Measurements from ENCODE around the gene SORBS1.

Gene SORBS1

GRCh38 chr10:95382596-95382995 lies 178.6 kb downstream of the SORBS1 start:
- peaks cover 43% of the 10 kb centered on the region for H3K36me3 ChIP-seq (ENCODE audit: insufficient read depth, low read depth, low read length)
- H3K27me3 ChIP-seq (ENCODE audit: insufficient read depth, low read length): no peaks in the 10 kb centered on the region
- H3K4me3 ChIP-seq (ENCODE audit: low read length): no peak overlapping the region
- H3K27ac ChIP-seq (ENCODE audit: low read length): no peak overlapping the region
- no peak overlapping the region for H3K9ac ChIP-seq (ENCODE audit: low read depth, low read length)
- no peaks in the 10 kb centered on the region for H3K4me1 ChIP-seq (ENCODE audit: insufficient read depth, low read length)
- H3K9me3 ChIP-seq (ENCODE audit: insufficient read depth, low read depth, low read length): no peaks in the 10 kb centered on the region

GRCh38 chr10:95382174-95382573 lies 179.0 kb downstream of the SORBS1 start:
- Histone ChIP-seq H3K4me3 (ENCODE audit: low read length) (no peak overlapping the region), H3K36me3 (ENCODE audit: insufficient read depth, low read depth, low read length) (peaks cover 43% of the 10 kb centered on the region), H3K27me3 (ENCODE audit: insufficient read depth, low read length) (no peaks in the 10 kb centered on the region)

GRCh38 chr10:95377950-95378349 lies 183.2 kb downstream of the SORBS1 start:
- H3K9ac ChIP-seq (ENCODE audit: low read depth, low read length): no peak overlapping the region
- H3K27ac ChIP-seq (ENCODE audit: low read length): no peak overlapping the region
- H3K4me1 ChIP-seq (ENCODE audit: insufficient read depth, low read length): no peaks in the 10 kb centered on the region
- H3K36me3 ChIP-seq (ENCODE audit: insufficient read depth, low read depth, low read length): peaks cover 37% of the 10 kb centered on the region
- H3K4me3 ChIP-seq (ENCODE audit: low read length): no peak overlapping the region
- no peaks in the 10 kb centered on the region for H3K9me3 ChIP-seq (ENCODE audit: insufficient read depth, low read depth, low read length)
- H3K27me3 ChIP-seq (ENCODE audit: insufficient read depth, low read length): no peaks in the 10 kb centered on the region

More at GRCh38 chr10:95382174-95382573, 179.0 kb downstream of the SORBS1 start:
- Histone ChIP-seq H3K9me3 (ENCODE audit: insufficient read depth, low read depth, low read length) (no peaks in the 10 kb centered on the region), H3K4me1 (ENCODE audit: insufficient read depth, low read length) (no peaks in the 10 kb centered on the region), H3K27ac (ENCODE audit: low read length) (no peak overlapping the region), H3K9ac (ENCODE audit: low read depth, low read length) (no peak overlapping the region)

- no peak overlapping the region for H3K4me3 ChIP-seq (ENCODE audit: low read length)
- H3K36me3 ChIP-seq (ENCODE audit: insufficient read depth, low read depth, low read length): peaks cover 12% of the 10 kb centered on the region; the same call in 1 of the 2 replicates
- no peak overlapping the region for H3K27ac ChIP-seq (ENCODE audit: low read length)
- H3K9me3 ChIP-seq (ENCODE audit: insufficient read depth, low read depth, low read length): no peaks in the 10 kb centered on the region
- peaks cover 16% of the 10 kb centered on the region for H3K4me1 ChIP-seq (ENCODE audit: insufficient read depth, low read length)
- no peaks in the 10 kb centered on the region for H3K27me3 ChIP-seq (ENCODE audit: insufficient read depth, low read length)
- H3K9ac ChIP-seq (ENCODE audit: low read depth, low read length): no peak overlapping the region
Observed at GRCh38 chr10:95375418-95375817, 185.8 kb downstream of the SORBS1 start.

- no peak overlapping the region for H3K9ac ChIP-seq (ENCODE audit: low read depth, low read length)
- peaks cover 16% of the 10 kb centered on the region for H3K4me1 ChIP-seq (ENCODE audit: insufficient read depth, low read length)
- H3K9me3 ChIP-seq (ENCODE audit: insufficient read depth, low read depth, low read length): no peaks in the 10 kb centered on the region
- no peak overlapping the region for H3K4me3 ChIP-seq (ENCODE audit: low read length)
- H3K27ac ChIP-seq (ENCODE audit: low read length): no peak overlapping the region
- H3K36me3 ChIP-seq (ENCODE audit: insufficient read depth, low read depth, low read length): peaks cover 5% of the 10 kb centered on the region; the same call in 1 of the 2 replicates
- no peaks in the 10 kb centered on the region for H3K27me3 ChIP-seq (ENCODE audit: insufficient read depth, low read length)
Observed at GRCh38 chr10:95374597-95375209, 186.5 kb downstream of the SORBS1 start.

GRCh38 chr10:95373660-95374059 lies 187.5 kb downstream of the SORBS1 start:
- no peaks in the 10 kb centered on the region for H3K9me3 ChIP-seq (ENCODE audit: insufficient read depth, low read depth, low read length)
- no peaks in the 10 kb centered on the region for H3K36me3 ChIP-seq (ENCODE audit: insufficient read depth, low read depth, low read length)
- H3K27me3 ChIP-seq (ENCODE audit: insufficient read depth, low read length): no peaks in the 10 kb centered on the region

GRCh38 chr10:95364342-95364741 lies 196.8 kb downstream of the SORBS1 start:
- H3K27ac ChIP-seq (ENCODE audit: low read length): no peak overlapping the region
- H3K4me1 ChIP-seq (ENCODE audit: insufficient read depth, low read length): 0 out of 2 replicates have a peak, but pooled peaks cover 2% of the 10 kb centered on the region
- H3K36me3 ChIP-seq (ENCODE audit: insufficient read depth, low read depth, low read length): no peaks in the 10 kb centered on the region
- no peak overlapping the region for H3K9ac ChIP-seq (ENCODE audit: low read depth, low read length)
- no peaks in the 10 kb centered on the region for H3K27me3 ChIP-seq (ENCODE audit: insufficient read depth, low read length)
- H3K4me3 ChIP-seq (ENCODE audit: low read length): no peak overlapping the region
- no peaks in the 10 kb centered on the region for H3K9me3 ChIP-seq (ENCODE audit: insufficient read depth, low read depth, low read length)

More at GRCh38 chr10:95373660-95374059, 187.5 kb downstream of the SORBS1 start:
- Histone ChIP-seq H3K4me3 (ENCODE audit: low read length) (no peak overlapping the region), H3K27ac (ENCODE audit: low read length) (no peak overlapping the region), H3K9ac (ENCODE audit: low read depth, low read length) (no peak overlapping the region), H3K4me1 (ENCODE audit: insufficient read depth, low read length) (peaks cover 16% of the 10 kb centered on the region)

- H3K9me3 ChIP-seq (ENCODE audit: insufficient read depth, low read depth, low read length): no peaks in the 10 kb centered on the region
- 0 out of 2 replicates have a peak, but pooled peaks cover 2% of the 10 kb centered on the region for H3K4me1 ChIP-seq (ENCODE audit: insufficient read depth, low read length)
- no peak overlapping the region for H3K9ac ChIP-seq (ENCODE audit: low read depth, low read length)
- no peaks in the 10 kb centered on the region for H3K36me3 ChIP-seq (ENCODE audit: insufficient read depth, low read depth, low read length)
- no peaks in the 10 kb centered on the region for H3K27me3 ChIP-seq (ENCODE audit: insufficient read depth, low read length)
- no peak overlapping the region for H3K4me3 ChIP-seq (ENCODE audit: low read length)
- H3K27ac ChIP-seq (ENCODE audit: low read length): no peak overlapping the region
Observed at GRCh38 chr10:95363303-95363912, 197.8 kb downstream of the SORBS1 start.

GRCh38 chr10:95360122-95360714 lies 201.0 kb downstream of the SORBS1 start:
- H3K27me3 ChIP-seq (ENCODE audit: insufficient read depth, low read length): no peaks in the 10 kb centered on the region
- H3K4me1 ChIP-seq (ENCODE audit: insufficient read depth, low read length): 0 out of 2 replicates have a peak, but pooled peaks cover 2% of the 10 kb centered on the region
- no peaks in the 10 kb centered on the region for H3K9me3 ChIP-seq (ENCODE audit: insufficient read depth, low read depth, low read length)
- no peak overlapping the region for H3K27ac ChIP-seq (ENCODE audit: low read length)
- no peak overlapping the region for H3K9ac ChIP-seq (ENCODE audit: low read depth, low read length)
- no peak overlapping the region for H3K4me3 ChIP-seq (ENCODE audit: low read length)
- peaks cover 13% of the 10 kb centered on the region for H3K36me3 ChIP-seq (ENCODE audit: insufficient read depth, low read depth, low read length)

GRCh38 chr10:95359466-95359865 lies 201.7 kb downstream of the SORBS1 start:
- no peak overlapping the region for H3K27ac ChIP-seq (ENCODE audit: low read length)
- no peaks in the 10 kb centered on the region for H3K27me3 ChIP-seq (ENCODE audit: insufficient read depth, low read length)
- no peak overlapping the region for H3K4me3 ChIP-seq (ENCODE audit: low read length)
- 0 out of 2 replicates have a peak, but pooled peaks cover 2% of the 10 kb centered on the region for H3K4me1 ChIP-seq (ENCODE audit: insufficient read depth, low read length)
- peaks cover 20% of the 10 kb centered on the region for H3K36me3 ChIP-seq (ENCODE audit: insufficient read depth, low read depth, low read length)
- H3K9ac ChIP-seq (ENCODE audit: low read depth, low read length): no peak overlapping the region
- no peaks in the 10 kb centered on the region for H3K9me3 ChIP-seq (ENCODE audit: insufficient read depth, low read depth, low read length)

GRCh38 chr10:95356190-95356955 lies 204.8 kb downstream of the SORBS1 start:
- Histone ChIP-seq H3K9ac (ENCODE audit: low read depth, low read length) (no peak overlapping the region), H3K9me3 (ENCODE audit: insufficient read depth, low read depth, low read length) (no peaks in the 10 kb centered on the region), H3K4me3 (ENCODE audit: low read length) (no peak overlapping the region), H3K36me3 (ENCODE audit: insufficient read depth, low read depth, low read length) (peaks cover 28% of the 10 kb centered on the region), H3K27ac (ENCODE audit: low read length) (no peak overlapping the region), H3K4me1 (ENCODE audit: insufficient read depth, low read length) (no peaks in the 10 kb centered on the region), H3K27me3 (ENCODE audit: insufficient read depth, low read length) (no peaks in the 10 kb centered on the region)

Data from iPS-20b (cell line).